Hepatocyte (in vitro differentiated cells): ENCODE results near the gene MAMDC2.

Source experiments
- EZH2 ChIP-seq: fragments of 200-600 bp; sonication (generic); IDR thresholded peaks from 2 replicates; pipeline ENCODE4 v1.6.1; 2016; ENCODE audit warnings: antibody characterized with exemption, mild to moderate bottlenecking, borderline replicate concordance
- EZH2phosphoT487 ChIP-seq: fragments of 200-600 bp; sonication (generic); IDR thresholded peaks from one replicate; pipeline ENCODE4 v1.6.1; 2018; ENCODE audit warnings: antibody characterized with exemption, mild to moderate bottlenecking, low read depth, moderate library complexity; ENCODE audit not compliant: unreplicated experiment, severe bottlenecking
- TF ChIP-seq, protein P1 (sequence below): fragments of 200-600 bp; sonication (generic); IDR thresholded peaks from 2 replicates; pipeline ENCODE4 v1.5.1; 2016; ENCODE audit warnings: antibody characterized with exemption, mild to moderate bottlenecking; ENCODE audit not compliant: poor library complexity

DNA sequence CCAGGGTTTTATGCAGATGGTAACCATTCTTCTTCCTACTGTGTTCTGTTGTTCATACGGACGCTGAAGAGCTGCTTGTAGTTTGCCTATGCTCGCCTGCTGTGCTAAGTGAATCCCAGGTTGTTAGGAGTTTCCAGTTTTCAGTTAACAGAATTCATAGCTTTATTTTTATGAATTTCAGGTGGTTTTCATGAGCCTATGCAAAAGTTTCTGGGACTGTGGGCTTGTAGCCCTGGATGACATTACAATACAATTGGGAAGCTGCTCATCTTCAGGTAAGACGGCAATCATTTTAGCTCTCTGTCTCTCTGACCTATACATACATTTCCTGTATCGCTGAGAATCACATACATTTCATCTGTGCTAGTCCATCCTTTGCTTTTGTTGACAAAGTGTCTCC, 124.9 kb downstream of the MAMDC2 start:
- TF ChIP-seq, protein P1, sequence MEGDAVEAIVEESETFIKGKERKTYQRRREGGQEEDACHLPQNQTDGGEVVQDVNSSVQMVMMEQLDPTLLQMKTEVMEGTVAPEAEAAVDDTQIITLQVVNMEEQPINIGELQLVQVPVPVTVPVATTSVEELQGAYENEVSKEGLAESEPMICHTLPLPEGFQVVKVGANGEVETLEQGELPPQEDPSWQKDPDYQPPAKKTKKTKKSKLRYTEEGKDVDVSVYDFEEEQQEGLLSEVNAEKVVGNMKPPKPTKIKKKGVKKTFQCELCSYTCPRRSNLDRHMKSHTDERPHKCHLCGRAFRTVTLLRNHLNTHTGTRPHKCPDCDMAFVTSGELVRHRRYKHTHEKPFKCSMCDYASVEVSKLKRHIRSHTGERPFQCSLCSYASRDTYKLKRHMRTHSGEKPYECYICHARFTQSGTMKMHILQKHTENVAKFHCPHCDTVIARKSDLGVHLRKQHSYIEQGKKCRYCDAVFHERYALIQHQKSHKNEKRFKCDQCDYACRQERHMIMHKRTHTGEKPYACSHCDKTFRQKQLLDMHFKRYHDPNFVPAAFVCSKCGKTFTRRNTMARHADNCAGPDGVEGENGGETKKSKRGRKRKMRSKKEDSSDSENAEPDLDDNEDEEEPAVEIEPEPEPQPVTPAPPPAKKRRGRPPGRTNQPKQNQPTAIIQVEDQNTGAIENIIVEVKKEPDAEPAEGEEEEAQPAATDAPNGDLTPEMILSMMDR = no peak
- TF ChIP-seq EZH2phosphoT487 = no peak
- TF ChIP-seq EZH2 = no peak
